HG03066 (cell line): ENCODE measurements around the gene VPS13D.

ENCODE experiments used
- ATAC-seq: cut with Tn5 transposase; IDR thresholded peaks from one replicate; pipeline ENCODE4 v1.9.1; 2021; ENCODE audit warnings: low read depth; ENCODE audit not compliant: unreplicated experiment

VPS13D gene

DNA sequence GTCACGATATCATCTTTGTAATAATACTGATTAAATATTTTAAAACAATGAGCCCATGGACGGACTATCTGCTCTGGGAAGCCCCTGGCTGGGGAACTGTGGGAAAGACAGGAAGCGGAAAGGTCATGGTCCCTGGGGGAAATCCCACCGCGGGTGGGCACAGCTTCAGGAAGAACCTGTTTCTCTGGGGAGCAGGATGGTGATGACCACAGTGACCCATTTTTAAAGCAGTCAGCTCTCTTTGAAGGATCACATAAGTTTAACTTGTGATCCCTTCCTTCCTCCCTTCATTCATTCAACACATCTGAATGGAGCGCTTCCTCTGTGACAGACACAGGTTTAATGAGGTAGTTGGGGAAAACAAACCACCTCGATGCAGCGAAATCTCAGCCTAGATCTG lies 315.2 kb downstream of the VPS13D start:
- no peak for ATAC-seq

DNA sequence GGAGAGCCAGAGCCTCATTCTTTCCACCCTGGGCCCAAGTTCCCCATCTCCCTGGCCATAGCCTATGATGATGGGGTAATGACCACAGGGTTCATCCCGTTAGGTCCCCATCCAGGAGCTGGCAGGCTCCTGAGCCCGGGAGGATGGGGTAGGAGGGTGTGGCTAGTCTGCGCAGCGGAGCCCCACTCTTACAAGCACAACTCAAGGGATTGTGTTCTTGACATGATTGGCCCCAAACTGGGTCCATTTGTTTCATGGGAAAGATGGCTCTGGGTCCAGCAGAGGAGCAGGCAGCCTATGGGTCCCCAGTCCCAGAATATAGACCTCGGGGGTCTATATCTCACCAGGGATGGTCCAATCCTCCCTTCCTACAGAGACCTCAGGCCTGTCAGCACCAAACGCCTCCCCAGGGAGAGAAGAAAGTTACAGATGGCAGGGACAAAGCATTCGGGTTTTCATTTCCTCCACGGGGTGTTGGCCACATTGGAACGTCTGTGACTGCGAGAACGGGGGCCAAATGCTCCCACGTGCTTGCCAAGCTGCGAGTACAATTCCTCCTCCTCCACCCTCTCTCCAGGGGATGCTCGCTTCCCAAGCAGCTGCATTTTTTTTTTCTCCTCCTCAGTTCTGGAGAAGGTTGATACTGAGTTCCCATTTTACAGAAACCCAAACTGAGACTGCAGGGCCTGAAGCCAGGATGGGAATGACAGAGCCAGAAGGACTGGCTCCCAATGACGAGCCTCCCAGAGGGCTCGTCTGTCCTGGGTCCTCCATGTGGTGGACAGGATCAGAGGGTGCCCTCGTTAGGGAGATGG lies 317.1 kb downstream of the VPS13D start:
- ATAC-seq, result no peak

DNA sequence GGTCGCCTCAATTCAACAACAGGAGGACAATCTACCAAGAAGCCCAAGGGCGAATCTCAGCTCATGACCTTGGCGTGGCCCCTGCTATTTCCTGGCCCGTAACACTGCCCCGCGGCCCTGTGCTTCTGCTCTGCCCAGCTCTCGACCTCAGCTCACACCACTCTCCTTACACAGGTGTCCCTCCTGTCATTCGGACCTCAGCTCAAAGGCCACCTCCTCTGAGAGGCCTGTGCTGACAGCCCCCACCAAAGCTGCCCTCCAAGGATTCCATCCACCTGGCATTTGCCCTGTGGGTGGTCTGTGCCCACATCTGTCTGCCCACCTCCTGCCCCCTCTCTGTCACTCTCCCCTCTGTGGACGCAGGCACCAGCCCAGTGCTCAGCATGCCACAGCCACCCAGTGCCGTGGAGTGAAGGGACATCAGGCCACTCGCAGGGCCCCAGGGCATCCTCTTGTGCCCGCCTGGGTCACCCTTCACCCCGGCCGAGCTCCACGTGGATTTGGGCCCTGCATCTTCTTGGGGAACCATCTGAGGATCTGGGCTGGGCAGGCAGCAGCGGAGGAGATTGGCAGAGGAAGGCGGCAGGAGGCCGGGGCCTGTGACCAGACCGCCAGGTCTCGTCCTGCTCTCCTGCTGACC lies 317.9 kb downstream of the VPS13D start:
- ATAC-seq, result no peak

DNA sequence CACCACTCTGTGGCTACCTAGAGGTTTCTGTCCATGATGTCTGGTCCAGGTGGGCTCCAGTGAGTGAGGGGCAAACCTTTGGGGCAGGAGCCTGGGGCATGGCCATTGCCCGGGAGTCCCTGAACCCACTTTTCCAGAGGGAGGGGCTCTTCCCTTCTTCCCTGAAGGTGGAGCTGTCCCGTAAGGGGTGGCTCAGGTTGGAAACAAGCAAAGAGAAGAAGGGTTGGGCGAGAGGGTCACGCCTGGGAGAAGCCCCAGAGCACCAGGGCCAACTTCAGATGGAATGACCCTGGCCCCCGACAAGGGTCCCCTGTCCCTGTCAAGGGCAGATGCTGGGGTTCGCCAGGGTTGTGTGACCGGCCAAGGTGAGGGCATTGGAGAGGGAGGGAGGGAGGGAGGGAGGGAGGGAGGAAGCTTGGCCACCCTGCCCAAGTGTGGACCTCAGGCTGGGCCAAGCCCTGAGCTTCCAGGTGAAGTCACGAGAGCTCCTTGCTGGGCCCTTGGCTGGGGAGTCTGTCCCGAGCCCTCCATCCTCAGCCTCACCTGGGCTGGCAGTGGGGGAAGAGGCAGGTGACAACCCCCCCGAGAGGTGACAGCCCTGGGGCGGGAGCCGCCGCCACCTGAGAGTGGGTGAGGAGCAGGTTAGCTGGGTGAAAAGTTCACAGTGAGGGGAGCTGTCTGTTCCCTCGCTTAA lies 318.6 kb downstream of the VPS13D start:
- ATAC-seq, result no peak

DNA sequence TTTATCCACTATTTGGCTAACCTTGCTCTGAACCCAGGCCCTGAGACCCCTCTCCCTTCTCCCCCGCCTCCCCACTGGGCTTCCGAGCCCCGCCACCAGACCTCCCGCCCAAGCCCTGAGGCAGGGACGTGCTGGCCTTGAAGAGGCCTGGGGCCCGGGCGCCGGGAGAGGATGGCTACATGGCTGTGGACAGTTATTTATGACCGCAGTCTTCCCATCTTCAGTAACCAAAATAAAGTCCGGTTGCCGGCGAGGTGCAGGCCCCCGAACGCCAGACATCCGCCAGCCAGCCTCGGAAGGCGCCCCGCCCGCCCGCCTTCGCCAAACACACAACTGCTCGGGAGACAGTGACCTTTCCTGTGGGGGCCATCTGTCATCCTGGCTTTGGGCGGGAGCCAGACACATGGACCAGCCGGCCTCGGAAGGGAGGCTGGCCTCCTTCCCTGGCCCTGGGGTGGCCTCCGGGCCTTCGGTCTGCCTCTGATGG lies 319.2 kb downstream of the VPS13D start:
- no peak for ATAC-seq

DNA sequence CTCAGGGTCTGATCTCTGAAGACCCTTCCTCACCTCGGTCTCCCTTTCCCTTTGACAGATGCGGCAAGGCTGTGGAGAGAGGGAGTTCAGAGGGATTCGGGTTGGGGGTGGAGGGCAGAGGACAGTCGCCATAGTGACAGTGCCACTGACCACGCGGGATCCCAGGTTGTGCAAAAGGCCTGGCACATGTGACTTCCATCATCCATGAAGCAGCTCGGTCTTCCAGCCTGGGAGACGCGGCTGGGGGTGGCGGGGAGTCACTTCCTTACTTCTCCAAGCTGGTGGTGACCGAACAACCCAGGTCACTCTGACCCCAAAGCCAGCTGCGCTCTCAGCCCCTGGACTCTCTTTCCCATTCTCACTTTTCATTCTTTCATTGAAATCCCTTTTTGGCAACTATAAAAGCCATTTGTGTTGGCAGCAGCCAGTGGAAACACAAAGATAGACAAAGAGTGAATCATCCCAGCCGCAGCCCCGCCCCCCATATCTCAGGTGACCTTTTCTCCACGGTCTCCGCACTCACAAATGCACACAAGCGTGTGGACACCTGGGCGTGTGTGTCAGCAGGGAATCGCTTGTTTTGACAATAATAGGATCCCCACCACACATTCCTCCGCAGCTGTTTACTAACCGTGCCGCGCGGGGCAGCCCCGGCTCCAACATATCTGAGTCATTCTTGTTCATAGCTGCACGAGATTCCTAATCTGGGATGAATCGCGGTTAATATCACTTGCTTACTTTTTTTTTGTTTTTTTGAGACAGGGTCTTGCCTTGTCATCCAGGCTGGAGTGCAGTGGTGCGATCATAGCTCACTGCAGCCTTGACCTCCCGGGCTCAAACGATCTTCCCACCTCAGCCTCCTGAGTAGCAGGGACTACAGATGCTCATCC lies 319.9 kb downstream of the VPS13D start:
- ATAC-seq, result no peak

DNA sequence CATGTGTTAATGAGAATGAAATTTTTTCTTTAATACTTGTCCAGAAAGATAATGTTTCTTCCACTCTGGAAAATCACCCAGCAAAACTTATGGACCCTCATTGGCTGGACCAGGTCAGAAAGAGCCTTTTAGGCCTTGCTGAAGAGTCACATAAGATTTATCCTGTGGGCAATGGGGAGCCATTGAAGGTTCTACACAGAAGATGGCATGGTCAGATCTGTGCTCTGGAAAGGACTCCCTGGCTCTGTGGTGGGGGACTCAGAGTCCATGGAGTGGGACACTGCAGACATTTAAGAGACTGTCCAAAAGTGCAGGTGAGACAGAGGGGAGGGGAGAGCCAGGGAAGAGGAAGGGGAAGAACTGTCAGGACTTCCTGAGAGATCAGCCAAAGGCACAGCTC lies 321.8 kb downstream of the VPS13D start:
- no peak for ATAC-seq

DNA sequence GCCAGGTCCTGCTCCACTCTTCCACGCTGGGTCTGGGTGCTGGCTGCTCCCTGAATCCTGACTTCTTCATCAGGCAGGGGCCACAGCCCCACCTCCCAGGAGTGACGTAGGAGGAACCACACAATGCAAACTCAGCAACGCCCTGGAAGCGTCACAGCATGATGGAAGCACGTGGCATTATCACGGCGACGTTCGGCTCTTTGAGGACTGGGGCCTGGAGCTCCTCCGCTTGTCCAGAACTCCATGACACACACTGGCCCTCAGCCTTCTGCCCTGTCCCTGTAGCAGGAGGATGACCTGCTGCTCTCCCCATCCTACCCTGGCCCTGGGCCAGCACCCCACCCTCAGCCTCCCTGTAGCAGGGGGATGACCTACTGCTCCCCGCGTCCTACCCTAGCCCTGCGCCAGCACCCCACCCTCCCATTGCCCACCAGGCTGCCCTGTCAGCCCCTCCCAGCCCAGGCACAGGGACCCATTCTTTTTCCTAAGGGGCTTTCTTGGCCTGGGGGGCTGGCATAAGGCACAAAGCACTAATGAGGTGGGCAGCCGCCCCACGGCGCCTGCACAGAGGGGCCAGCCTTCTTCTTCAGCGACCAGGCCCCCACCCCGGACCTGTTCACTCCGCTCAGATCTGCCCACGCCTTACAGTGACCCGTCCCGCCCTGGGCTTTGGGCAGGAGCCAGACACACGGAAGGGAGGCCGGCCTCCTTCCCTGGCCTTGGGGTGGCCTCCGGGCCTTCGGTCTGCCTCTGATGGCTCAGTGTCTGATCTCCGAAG lies 322.5 kb downstream of the VPS13D start:
- ATAC-seq, result no peak

DNA sequence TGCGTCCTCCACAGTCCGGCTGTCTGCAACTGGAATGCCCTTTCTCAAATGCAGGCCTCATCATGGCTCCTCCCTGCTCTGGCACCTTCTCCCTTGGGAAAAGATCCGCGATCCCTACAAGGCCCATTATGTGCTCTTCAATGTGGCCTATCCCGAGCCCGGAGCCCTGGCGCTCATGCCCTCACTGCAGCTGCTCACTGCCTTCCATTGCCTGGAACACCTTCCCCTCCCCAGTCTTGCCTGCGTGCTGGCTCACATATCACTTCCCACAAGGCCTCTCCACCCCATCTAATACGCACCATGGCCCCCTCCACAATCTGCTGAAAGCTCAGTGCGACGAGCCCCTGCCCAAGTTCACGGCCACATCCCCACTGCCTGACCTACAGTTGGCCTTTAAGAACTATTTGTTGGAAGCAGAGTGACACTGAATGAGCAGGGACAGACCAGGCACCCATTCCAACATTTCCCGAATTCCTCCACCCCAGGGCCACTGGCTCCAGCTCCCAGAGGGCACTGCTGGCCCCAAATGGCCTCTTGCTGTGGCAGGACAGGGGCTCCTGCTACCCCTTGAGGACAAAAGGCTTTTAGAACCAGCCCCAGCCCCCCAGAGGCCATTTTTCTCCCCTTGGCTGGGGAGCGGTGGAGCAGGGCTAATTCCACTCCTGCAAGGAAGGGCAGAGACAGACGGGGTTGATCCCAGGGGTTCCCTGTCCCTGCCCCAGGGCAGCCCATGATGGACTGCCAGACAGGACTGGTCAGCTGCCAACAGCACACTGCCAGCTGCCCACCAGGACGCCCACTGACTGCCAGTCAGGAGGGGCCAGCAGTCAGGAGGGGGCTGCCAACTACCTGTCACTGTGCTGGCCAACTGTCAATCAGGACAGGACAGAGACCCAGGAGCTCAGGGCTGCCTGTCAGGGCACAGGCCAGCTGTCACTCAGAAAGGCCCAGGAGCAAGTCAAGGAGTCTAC lies 323.4 kb downstream of the VPS13D start:
- no peak for ATAC-seq

DNA sequence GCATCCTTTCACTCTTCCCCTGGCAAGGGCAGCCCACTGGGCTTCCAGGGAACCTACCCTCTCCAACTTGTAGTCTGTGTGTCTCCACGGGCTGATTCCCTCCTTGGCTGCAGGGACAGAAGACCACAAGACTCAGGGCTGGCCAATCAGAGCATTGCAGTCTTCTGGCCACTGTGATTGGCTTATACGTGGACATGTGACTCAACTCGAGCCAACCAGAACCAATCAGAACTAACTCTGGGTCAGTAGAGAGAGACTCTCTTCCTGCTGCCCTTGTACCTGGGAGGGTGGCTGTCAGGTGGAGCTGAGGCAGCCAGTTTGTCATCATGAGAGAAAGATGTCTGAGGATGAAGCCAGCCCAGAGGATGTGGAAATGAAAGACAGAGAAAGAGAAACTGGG lies 324.1 kb downstream of the VPS13D start:
- no peak for ATAC-seq

DNA sequence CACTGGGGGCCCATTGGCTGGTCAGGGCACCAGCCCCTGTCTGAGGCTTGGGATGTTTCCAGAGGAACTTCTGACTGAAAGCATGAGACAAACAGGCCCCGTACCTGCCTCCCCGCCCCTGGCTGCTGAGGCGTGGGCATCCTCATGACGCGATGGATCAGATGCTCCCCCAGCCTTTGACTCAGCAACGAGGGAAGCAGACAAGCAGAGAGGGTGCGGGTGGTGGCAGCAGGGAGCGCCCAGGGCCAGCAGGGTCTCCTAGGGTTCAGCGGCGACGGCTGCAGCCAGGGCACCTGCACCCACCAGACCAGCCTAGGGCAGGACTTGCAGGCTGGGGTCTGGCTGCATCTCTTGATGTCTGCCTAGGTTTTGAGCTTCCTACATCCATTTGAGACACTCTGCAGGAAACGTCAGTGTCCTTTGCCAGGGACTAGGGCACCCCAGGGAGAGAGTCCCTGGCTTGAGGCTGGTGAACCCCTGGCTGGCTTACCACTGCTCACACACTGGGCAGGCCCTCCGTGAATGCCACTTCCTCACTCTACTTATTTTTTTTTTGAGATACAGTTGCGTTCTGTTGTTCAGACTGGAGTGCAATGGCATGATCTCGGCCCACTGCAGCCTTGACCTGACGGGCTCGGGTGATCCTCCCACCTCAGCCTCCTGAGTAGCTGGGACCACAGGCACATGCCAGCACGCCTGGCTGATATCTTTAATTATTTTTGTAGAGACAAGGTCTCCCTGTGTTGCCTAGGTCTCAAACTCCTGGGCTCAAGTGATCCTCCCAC lies 324.9 kb downstream of the VPS13D start:
- ATAC-seq, result no peak

DNA sequence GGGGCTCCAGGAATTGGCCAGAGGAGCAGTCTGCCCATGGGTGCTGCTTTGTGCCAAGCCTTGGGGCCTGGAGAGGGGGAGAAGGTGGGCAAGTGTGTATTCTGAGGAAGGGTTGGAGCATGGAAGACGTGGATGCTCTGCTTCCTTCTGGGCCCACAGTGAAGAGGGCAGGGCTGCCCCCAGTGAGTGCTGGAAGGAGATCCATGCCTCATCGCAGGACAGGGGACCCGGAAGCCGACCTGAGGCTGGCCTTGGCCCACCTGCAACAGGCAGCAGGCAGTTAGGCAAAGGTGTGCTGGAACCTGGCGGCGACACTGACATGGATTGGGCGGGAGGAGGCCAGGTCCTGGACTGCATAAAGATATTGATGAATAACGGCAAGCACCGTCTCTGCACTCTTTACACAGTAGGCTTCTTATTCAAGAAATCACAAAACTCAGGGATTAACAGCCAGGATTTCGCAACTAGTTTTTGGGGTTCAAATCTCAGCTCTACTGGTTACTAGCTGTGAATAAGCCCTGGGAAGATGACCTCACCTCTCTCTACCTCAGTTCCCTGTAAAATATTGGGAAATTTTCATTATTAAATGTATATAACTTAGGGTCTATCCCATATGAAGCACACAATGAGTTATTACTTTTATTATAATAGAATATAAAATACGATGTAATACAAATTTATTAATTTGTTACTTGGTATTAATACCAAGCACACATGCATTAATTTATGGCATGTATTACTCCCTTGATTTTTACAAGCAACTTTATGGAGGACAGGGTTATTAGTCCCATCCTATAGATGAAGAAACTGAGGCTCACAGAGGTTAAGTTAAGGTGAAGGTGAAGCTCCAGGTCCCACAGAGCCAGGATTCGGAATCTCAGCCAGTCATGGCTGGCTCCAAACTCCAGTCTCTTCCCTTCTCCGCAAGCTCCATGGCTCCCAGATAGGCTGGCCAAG lies 325.9 kb downstream of the VPS13D start:
- no peak for ATAC-seq

DNA sequence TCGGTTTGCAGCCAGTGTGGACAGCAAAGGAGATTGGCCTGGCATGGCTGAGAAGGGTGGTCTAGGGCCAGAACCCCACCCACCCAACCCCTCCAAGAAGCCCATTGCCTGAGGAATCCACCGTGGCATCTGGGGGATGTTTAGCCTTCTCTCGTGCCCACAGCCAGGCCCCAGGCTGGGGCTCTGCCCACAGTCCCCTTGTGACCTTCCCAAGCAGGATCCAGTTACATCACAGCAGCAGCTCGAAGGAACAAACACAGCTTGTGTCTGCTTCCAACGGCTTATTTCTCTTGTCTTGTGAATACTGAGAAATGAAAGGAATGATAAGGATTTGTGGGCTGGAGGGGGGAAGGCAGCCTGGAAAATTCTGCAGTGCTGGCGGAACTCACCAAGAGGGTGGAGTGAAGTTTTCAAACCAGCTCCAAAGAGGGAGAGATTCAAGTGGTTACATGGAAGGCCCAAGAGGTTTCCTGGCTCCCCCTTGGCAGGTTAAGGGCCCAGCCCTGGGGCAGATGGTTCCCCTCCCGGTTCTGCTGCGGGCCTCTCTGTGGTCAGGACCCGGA lies 326.6 kb downstream of the VPS13D start:
- ATAC-seq, result no peak

DNA sequence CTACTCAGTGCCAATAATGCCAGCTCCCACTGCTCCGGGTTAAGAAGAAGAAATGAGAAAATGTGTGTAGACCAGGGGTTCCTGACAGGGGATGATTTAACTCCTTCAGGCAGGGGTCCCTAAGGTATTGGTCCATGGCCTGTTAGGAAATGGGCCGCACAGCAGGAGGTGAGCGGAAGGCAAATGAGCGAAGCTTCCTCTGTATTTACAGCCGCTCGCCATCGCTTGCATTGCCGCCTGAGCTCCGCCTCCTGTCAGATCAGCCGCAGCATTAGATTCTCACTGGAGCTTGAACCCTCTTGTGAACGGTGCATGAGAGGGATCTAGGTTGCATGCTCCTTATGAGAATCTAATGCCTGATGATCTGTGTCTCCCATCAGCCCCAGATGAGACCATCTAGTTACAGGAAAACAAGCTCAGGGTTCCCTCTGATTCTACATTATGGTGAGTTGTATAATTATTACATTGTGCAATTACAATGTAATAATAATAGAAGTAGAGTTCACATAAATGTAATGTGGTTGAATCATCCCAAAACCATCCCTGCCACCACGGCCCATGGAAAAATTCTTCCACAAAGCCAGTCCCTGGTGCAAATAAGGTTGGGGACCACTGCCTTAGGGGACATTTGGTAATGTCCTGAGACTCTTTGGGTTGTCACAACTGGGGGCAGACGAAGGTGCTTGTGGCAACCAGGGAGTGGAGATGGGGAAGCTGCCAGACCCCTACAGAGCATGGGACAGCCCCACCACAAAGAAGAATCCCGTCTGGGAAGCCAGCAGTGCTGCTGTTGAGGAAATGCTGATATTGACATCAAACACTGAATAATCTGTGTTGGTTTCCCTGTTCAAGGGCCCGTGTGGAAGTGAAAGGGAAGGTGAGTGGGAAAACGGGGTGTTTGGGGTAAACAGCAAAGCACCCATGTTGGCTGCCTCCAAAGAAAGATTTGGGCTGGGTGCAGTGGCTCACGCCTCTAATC lies 327.4 kb downstream of the VPS13D start:
- ATAC-seq, result no peak

DNA sequence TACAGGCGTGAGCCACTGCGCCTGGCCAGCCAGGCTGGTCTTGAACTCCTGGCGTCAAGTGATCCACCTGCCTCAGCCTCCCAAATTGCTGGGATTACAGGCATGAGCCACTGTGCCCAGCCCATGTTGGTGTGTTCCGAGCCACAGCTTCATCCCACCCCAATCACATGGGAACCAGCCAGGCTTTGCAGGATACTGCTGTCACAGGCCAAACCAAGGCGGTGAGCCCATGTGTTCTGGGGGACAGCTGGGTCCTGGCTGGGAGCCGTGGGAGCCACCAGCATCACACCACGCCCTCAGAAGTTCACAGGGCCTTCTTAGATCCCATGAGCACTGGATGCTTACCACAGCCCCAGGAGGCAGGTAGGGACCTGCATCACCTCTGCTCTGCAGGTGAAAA lies 331.3 kb downstream of the VPS13D start:
- no peak for ATAC-seq
